WTC11 (cell line): ENCODE data around the gene BAIAP2L2. TPM values are rescaled to one million over a fixed set of nuclear protein-coding genes. Genes with fewer than 3 reads are reported as not detected.

Experiments used
- ATAC-seq: fragments of 200-7000 bp; cut with Tn5 transposase; 2 replicates; pipeline ENCODE4 v1.10.0; 2021; ENCODE audit warnings: mild to moderate bottlenecking, moderate library complexity
- CTCF ChIA-PET: fragments of 300-600 bp; sonication (Branson Sonifier 250); formaldehyde crosslinking; loops from one replicate; lab custom pipeline; 2021; ENCODE audit warnings: antibody characterized with exemption; lab: Charles Lee
- POLR2A ChIA-PET: fragments of 350-600 bp; sonication (Branson Sonifier 250); formaldehyde crosslinking; loops from one replicate; lab custom pipeline; 2021; ENCODE audit warnings: antibody characterized with exemption; lab: Charles Lee
- DNase-seq: peaks from one replicate; pipeline ENCODE4 v3.0.0; 2021; ENCODE audit warnings: low spot score
- H3K27ac Mint-ChIP-seq: 2 replicates; pipeline ENCODE4 v1.8.0; 2021; ENCODE audit warnings: mixed read lengths
- H3K27me3 Mint-ChIP-seq: 2 replicates; pipeline ENCODE4 v1.8.0; 2021; ENCODE audit warnings: low read depth, mild to moderate bottlenecking, moderate library complexity, mixed read lengths
- H3K36me3 Mint-ChIP-seq: 2 replicates; pipeline ENCODE4 v1.8.0; 2021; ENCODE audit warnings: mixed read lengths
- H3K4me1 Mint-ChIP-seq: 2 replicates; pipeline ENCODE4 v1.8.0; 2022; ENCODE audit warnings: mixed read lengths
- H3K4me3 Mint-ChIP-seq: 2 replicates; pipeline ENCODE4 v1.8.0; 2021; ENCODE audit warnings: mild to moderate bottlenecking, moderate library complexity, mixed read lengths
- H3K9me3 Mint-ChIP-seq: 2 replicates; pipeline ENCODE4 v1.8.0; 2021; ENCODE audit warnings: mixed read lengths
- AFF4 ChIP-seq: sonication (generic); formaldehyde crosslinking; IDR thresholded peaks from 2 replicates; pipeline ENCODE4 v1.8.1; 2023; ENCODE audit warnings: mild to moderate bottlenecking, missing genetic modification reagents, borderline replicate concordance
- CREM ChIP-seq: sonication (generic); formaldehyde crosslinking; IDR thresholded peaks from 2 replicates; pipeline ENCODE4 v1.8.1; 2022; ENCODE audit warnings: mild to moderate bottlenecking, missing genetic modification reagents, moderate library complexity
- ELF4 ChIP-seq: sonication (generic); formaldehyde crosslinking; IDR thresholded peaks from 2 replicates; pipeline ENCODE4 v1.8.1; 2022; ENCODE audit warnings: low read depth, mild to moderate bottlenecking, moderate library complexity, missing genetic modification reagents
- EMX1 ChIP-seq: fragments of 250-450 bp; sonication (Bioruptor Pico); IDR thresholded peaks from 2 replicates; pipeline ENCODE4 v1.8.0; 2021; ENCODE audit warnings: mild to moderate bottlenecking
- ERG ChIP-seq: fragments of 250-450 bp; sonication (Bioruptor Pico); IDR thresholded peaks from 2 replicates; pipeline ENCODE4 v1.8.0; 2021; ENCODE audit warnings: mild to moderate bottlenecking
- GTF2I ChIP-seq: fragments of 250-450 bp; sonication (Bioruptor Pico); conservative IDR thresholded peaks from 2 replicates; pipeline ENCODE4 v1.4.0; 2021; ENCODE audit warnings: mild to moderate bottlenecking
- HMGA2 ChIP-seq: fragments of 250-450 bp; sonication (Bioruptor Pico); IDR thresholded peaks from 2 replicates; pipeline ENCODE4 v1.4.0; 2021; ENCODE audit warnings: mild to moderate bottlenecking, moderate library complexity
- IRF1 ChIP-seq: sonication (generic); formaldehyde crosslinking; IDR thresholded peaks from 2 replicates; pipeline ENCODE4 v1.8.0; 2023; ENCODE audit warnings: missing genetic modification reagents
- MYBL2 ChIP-seq: sonication (generic); formaldehyde crosslinking; IDR thresholded peaks from 2 replicates; pipeline ENCODE4 v1.8.1; 2023; ENCODE audit warnings: mild to moderate bottlenecking, moderate library complexity, missing genetic modification reagents
- NFE2L1 ChIP-seq: sonication (generic); formaldehyde crosslinking; IDR thresholded peaks from 2 replicates; pipeline ENCODE4 v1.8.1; 2023; ENCODE audit warnings: missing genetic modification reagents
- NFYB ChIP-seq: sonication (generic); formaldehyde crosslinking; conservative IDR thresholded peaks from 2 replicates; pipeline ENCODE4 v1.8.0; 2022; ENCODE audit warnings: low read depth, missing genetic modification reagents
- OVOL2 ChIP-seq: fragments of 250-450 bp; sonication (Bioruptor Pico); IDR thresholded peaks from 2 replicates; pipeline ENCODE4 v1.9.0; 2021; ENCODE audit warnings: mild to moderate bottlenecking, borderline replicate concordance
- RELA ChIP-seq: sonication (generic); formaldehyde crosslinking; IDR thresholded peaks from 2 replicates; pipeline ENCODE4 v1.8.1; 2022; ENCODE audit warnings: missing genetic modification reagents, mild to moderate bottlenecking, borderline replicate concordance
- STAT6 ChIP-seq: sonication (generic); formaldehyde crosslinking; conservative IDR thresholded peaks from 2 replicates; pipeline ENCODE4 v1.8.1; 2023; ENCODE audit warnings: mild to moderate bottlenecking, low read depth, missing genetic modification reagents, moderate library complexity
- ZNF281 ChIP-seq: sonication (generic); formaldehyde crosslinking; IDR thresholded peaks from 2 replicates; pipeline ENCODE4 v1.8.0; 2023; ENCODE audit warnings: mild to moderate bottlenecking, missing genetic modification reagents
- total RNA-seq: library from RNA; stranded (reverse); gene quantifications from 3 replicates; pipeline ENCODE4 v1.2.3, GENCODE V29; 2021

BAIAP2L2 gene
- total RNA-seq, 1 experiment from 2014 or later: 3.0 TPM

GRCh38 chr22:38136607-38137006 lies 26.1 kb upstream of the BAIAP2L2 start:
- TF ChIP-seq HMGA2 (no peak), OVOL2 (CRISPR knock-in tag) (no peak), ERG (no peak), CREM (CRISPR knock-in tag) (no peak)
- TF ChIP-seq, all 79 proteins: peak for 0

GRCh38 chr22:38135133-38135706 lies 24.7 kb upstream of the BAIAP2L2 start:
- TF ChIP-seq NFYB (CRISPR knock-in tag) (no peak), MYBL2 (no peak), AFF4 (CRISPR knock-in tag) (no peak)
- no peaks in the 10 kb centered on the region for H3K27me3 Mint-ChIP-seq
- no peaks in the 10 kb centered on the region for H3K4me1 Mint-ChIP-seq
- H3K9me3 Mint-ChIP-seq: no peaks in the 10 kb centered on the region
- ATAC-seq (no peak), DNase-seq (no peak)
- ChIA-PET POLR2A (no interaction called here), CTCF (no interaction called here)
- H3K4me3 Mint-ChIP-seq: no peak overlapping the region
- no peak overlapping the region for H3K27ac Mint-ChIP-seq
- H3K36me3 Mint-ChIP-seq: peaks cover 16% of the 10 kb centered on the region

More at GRCh38 chr22:38136607-38137006, 26.1 kb upstream of the BAIAP2L2 start:
- ATAC-seq: no peak
- Mint-ChIP-seq H3K4me1 (no peaks in the 10 kb centered on the region), H3K36me3 (peaks cover 16% of the 10 kb centered on the region), H3K4me3 (no peak overlapping the region), H3K27ac (no peak overlapping the region), H3K9me3 (no peaks in the 10 kb centered on the region), H3K27me3 (no peaks in the 10 kb centered on the region)
- POLR2A ChIA-PET: interaction anchor here (0.6 kb wide), 1 partner anchor 134 kb away, joined by 3 read pairs; no protein-coding TSS in a partner anchor
- CTCF ChIA-PET: interaction anchor here (0.6 to 2.4 kb wide), 8 partner anchors 12 to 139 kb away, joined by 3 to 11 read pairs (median 5); no protein-coding TSS in a partner anchor
- no peak for DNase-seq

- ChIA-PET POLR2A (no interaction called here), CTCF (interaction anchor here (0.7 to 2.0 kb wide), 2 partner anchors 36 to 59 kb away, joined by 3 to 6 read pairs; no protein-coding TSS in a partner anchor)
- DNase-seq (no peak), ATAC-seq (no peak)
- TF ChIP-seq NFE2L1 (CRISPR knock-in tag) (no peak), ELF4 (no peak), EMX1 (no peak), IRF1 (CRISPR knock-in tag) (no peak)
- no peak overlapping the region for H3K27ac Mint-ChIP-seq
- H3K4me1 Mint-ChIP-seq: no peaks in the 10 kb centered on the region
- peaks cover 16% of the 10 kb centered on the region for H3K36me3 Mint-ChIP-seq
- H3K27me3 Mint-ChIP-seq: no peaks in the 10 kb centered on the region
- H3K4me3 Mint-ChIP-seq: no peak overlapping the region
- H3K9me3 Mint-ChIP-seq: no peaks in the 10 kb centered on the region
Observed at GRCh38 chr22:38133331-38133730, 22.8 kb upstream of the BAIAP2L2 start.

- Mint-ChIP-seq H3K27me3 (no peaks in the 10 kb centered on the region), H3K4me3 (no peak overlapping the region), H3K9me3 (no peaks in the 10 kb centered on the region), H3K27ac (no peak overlapping the region), H3K36me3 (peaks cover 16% of the 10 kb centered on the region), H3K4me1 (no peaks in the 10 kb centered on the region)
- POLR2A ChIA-PET: no interaction called here
- CTCF ChIA-PET: interaction anchor here (1.0 to 2.0 kb wide), 2 partner anchors 18 to 35 kb away, joined by 4 to 6 read pairs; no protein-coding TSS in a partner anchor
- DNase-seq: no peak
- ATAC-seq: no peak
- TF ChIP-seq STAT6 (CRISPR knock-in tag) (no peak), ZNF281 (CRISPR knock-in tag) (no peak), GTF2I (CRISPR knock-in tag) (no peak), RELA (CRISPR knock-in tag) (0 out of 2 replicates have a peak, but pooled peaks have one; percentile 23)
Observed at GRCh38 chr22:38132794-38133193, 22.3 kb upstream of the BAIAP2L2 start.
